Vagina (tissue), 2 donors: ENCODE measurements around the gene LEMD2. TPM values are rescaled to one million over a fixed set of nuclear protein-coding genes. Genes with fewer than 3 reads are reported as not detected.

Experiments
- DNase-seq, 2 donors: peaks; one replicate each; pipeline ENCODE4 v3.0.0-alpha.2; 2017; ENCODE audit errors: extremely low spot score in 2 of 2
- H3K27ac ChIP-seq: fragments of 200-600 bp; sonication (generic); one replicate; pipeline ENCODE4 v1.5.1; 2019
- H3K27me3 ChIP-seq: fragments of 200-600 bp; sonication (generic); one replicate; pipeline ENCODE4 v1.5.1; 2019
- H3K36me3 ChIP-seq, 2 donors: fragments of 200-600 bp; sonication (generic); one replicate each; pipeline ENCODE4 v1.5.1; 2017 to 2019
- H3K4me1 ChIP-seq: fragments of 200-600 bp; sonication (generic); one replicate; pipeline ENCODE4 v1.5.1; 2019
- H3K4me3 ChIP-seq, 2 donors: fragments of 200-600 bp; sonication (generic); 1 replicate in 1 of 2; 2 replicates in 1 of 2; pipeline ENCODE4 v1.5.1; 2016 to 2019
- H3K9me3 ChIP-seq: fragments of 200-600 bp; sonication (generic); one replicate; pipeline ENCODE4 v1.5.1; 2019
- POLR2A ChIP-seq, 2 donors: fragments of 450-650 bp; IDR thresholded peaks; one replicate each; pipeline ENCODE4 v1.6.1; 2017; ENCODE audit warnings: antibody characterized with exemption in 2 of 2, mild to moderate bottlenecking in 2 of 2, moderate library complexity in 2 of 2
- POLR2AphosphoS5 ChIP-seq, 2 donors: sonication (generic); formaldehyde crosslinking; IDR thresholded peaks; one replicate each; pipeline ENCODE4 v1.9.0; 2017; ENCODE audit warnings: antibody characterized with exemption in 2 of 2, mild to moderate bottlenecking in 2 of 2, low read depth in 1 of 2; ENCODE audit not compliant: insufficient read depth in 1 of 2
- intact Hi-C: fragments of 100-400 bp; cut with DNase I; formaldehyde crosslinking; loops from one replicate; pipeline ENCODE4 v1.15.1; 2023
- total RNA-seq: library from RNA; depleted of rRNA; stranded (reverse); fragments of >200 nt; gene quantifications from one replicate; pipeline ENCODE4 v1.2.3, GENCODE V29; 2016
- TF ChIP-seq, protein P1 (sequence below), 3 experiments: fragments of 450-650 bp in 2 of 3; fragments of 200-600 bp in 1 of 3; sonication (generic) in 1 of 3; IDR thresholded peaks; one replicate each; pipeline ENCODE4 v1.5.1; 2017 to 2019; ENCODE audit warnings: antibody characterized with exemption in 3 of 3, mild to moderate bottlenecking in 2 of 3, moderate library complexity in 2 of 3

The LEMD2 gene
- total RNA-seq, 1 donor from 2014 or later: 55.5 TPM

DNA sequence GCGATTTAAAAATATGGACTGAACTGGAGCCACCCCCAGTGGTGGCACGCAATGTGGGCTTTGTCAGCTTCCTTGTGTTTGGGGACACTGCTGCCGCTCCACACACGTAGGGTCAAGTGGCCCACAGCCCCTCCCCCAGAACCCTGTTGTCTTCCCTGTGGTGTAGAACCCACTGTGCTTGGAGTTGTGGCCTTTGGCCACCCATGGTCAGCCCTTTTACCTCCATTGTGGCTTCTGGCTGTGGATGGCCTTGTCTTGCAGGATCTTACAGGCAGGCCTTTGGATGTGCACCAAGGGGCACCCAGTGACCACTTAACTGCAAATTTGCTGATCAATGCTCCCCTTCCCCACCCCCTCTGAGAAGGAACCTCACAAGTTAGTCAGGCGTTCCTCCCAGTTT is 2.0 kb upstream of the LEMD2 start:
- no peaks in the 10 kb centered on the region for H3K27me3 ChIP-seq
- intact Hi-C loops: no loop called here
- no peak for DNase-seq
- H3K27ac ChIP-seq: no peak overlapping the region
- TF ChIP-seq POLR2A (IDR thresholded peaks at IDR 0.05) (no peak), POLR2AphosphoS5 (IDR thresholded peaks at IDR 0.05; ENCODE audit: insufficient read depth in 1 of 2, low read depth in 1 of 2) (no peak)
- TF ChIP-seq, protein P1, sequence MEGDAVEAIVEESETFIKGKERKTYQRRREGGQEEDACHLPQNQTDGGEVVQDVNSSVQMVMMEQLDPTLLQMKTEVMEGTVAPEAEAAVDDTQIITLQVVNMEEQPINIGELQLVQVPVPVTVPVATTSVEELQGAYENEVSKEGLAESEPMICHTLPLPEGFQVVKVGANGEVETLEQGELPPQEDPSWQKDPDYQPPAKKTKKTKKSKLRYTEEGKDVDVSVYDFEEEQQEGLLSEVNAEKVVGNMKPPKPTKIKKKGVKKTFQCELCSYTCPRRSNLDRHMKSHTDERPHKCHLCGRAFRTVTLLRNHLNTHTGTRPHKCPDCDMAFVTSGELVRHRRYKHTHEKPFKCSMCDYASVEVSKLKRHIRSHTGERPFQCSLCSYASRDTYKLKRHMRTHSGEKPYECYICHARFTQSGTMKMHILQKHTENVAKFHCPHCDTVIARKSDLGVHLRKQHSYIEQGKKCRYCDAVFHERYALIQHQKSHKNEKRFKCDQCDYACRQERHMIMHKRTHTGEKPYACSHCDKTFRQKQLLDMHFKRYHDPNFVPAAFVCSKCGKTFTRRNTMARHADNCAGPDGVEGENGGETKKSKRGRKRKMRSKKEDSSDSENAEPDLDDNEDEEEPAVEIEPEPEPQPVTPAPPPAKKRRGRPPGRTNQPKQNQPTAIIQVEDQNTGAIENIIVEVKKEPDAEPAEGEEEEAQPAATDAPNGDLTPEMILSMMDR (IDR thresholded peaks at IDR 0.05): no peak
- H3K9me3 ChIP-seq: no peaks in the 10 kb centered on the region
- no peak overlapping the region for H3K4me3 ChIP-seq
- H3K4me1 ChIP-seq: peaks cover 21% of the 10 kb centered on the region
- no peaks in the 10 kb centered on the region for H3K36me3 ChIP-seq

DNA sequence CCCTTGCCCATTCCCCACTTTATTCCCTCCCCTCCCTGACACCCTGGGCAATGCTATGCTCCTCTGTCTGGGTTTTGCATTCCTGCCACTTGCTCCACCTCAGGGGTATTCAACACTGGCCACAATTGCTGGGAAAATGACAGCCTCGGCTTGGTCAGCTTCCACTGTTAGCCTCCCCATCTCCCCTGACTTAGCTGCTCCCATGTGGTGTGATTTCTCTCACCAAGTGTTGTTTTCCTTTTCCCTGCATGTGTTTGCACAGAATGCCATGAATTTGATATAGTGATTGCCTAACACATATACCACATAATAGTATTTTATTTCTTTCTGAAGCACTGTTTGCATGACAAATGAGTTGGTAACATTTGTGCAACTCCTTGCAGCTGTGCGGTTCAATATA is 1.4 kb upstream of the LEMD2 start:
- Histone ChIP-seq H3K27me3 (no peaks in the 10 kb centered on the region), H3K9me3 (no peaks in the 10 kb centered on the region), H3K4me3 (no peak overlapping the region), H3K4me1 (peaks cover 27% of the 10 kb centered on the region), H3K36me3 (no peaks in the 10 kb centered on the region), H3K27ac (no peak overlapping the region)
- no peak for DNase-seq
- intact Hi-C loops: no loop called here
- TF ChIP-seq POLR2AphosphoS5 (IDR thresholded peaks at IDR 0.05; ENCODE audit: insufficient read depth in 1 of 2, low read depth in 1 of 2) (no peak), POLR2A (IDR thresholded peaks at IDR 0.05) (no peak)
- TF ChIP-seq, protein P1 (IDR thresholded peaks at IDR 0.05): no peak

DNA sequence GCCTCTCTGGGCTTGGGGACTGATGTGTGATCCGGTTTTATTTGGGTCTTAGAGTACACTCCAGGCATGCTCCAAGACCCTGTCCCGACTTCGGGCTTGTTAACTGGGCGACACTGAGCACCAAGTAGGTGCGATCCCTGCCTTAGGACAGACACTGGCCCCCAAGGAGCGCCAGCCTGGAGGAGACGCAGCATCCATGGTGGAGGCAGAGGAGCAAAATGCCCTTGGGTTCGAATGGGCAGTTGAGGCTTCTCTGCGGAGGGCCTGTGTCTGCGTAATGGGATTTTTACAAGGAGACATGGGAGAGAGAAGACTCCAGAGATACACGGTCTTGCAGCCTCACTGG is 593 bp upstream of the LEMD2 start:
- H3K27ac ChIP-seq: peak overlapping the region; percentile 97
- TF ChIP-seq POLR2AphosphoS5 (IDR thresholded peaks at IDR 0.05; ENCODE audit: insufficient read depth in 1 of 2, low read depth in 1 of 2): no peak
- TF ChIP-seq POLR2A (IDR thresholded peaks at IDR 0.05): no peak
- TF ChIP-seq, protein P1 (IDR thresholded peaks at IDR 0.05): no peak
- H3K4me1 ChIP-seq: peaks cover 35% of the 10 kb centered on the region
- DNase-seq: no peak
- H3K9me3 ChIP-seq: no peaks in the 10 kb centered on the region
- H3K27me3 ChIP-seq: no peaks in the 10 kb centered on the region
- H3K36me3 ChIP-seq: peaks cover 0 to 3% of the 10 kb centered on the region in 2 donors
- H3K4me3 ChIP-seq: peak overlapping the region; percentile 85 to 90
- intact Hi-C loops: no loop called here

DNA sequence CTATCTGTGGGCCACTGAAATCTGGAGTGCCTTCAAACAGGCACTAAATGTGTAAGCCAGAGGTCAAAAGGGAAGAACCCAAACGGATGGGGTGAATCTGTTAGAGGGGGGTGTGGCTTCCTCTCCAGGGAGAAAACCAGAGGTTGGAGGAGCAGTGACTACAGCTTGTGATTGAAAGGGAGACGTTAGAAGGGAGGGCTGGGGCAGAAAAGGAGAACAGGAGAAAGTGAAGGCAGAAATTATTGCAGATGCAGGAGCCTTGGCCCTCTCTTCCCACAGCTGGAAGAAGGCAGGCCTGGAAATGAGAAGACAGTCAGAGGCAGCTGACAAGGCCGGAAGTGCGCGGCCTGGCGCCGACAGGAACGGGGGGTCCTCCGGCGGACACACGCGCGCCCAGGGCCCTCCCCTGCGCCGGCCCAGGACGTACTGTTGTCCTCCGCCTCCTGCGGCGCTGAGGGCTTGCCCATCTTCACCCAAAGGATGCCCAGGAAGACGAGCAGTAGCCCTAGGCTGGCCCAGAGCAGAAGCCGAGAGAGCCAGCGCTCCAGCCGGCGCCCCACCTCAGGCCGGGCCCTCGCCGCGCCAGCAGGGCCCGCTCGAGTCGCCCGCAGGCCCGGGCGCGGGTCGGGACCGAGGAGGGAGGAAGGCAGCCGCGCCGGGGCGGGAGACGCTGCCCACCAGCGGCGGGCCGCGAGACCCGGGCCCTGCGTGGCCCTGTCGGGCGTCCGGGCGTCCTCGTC is 806 bp downstream of the LEMD2 start:
- peaks cover 38% of the 10 kb centered on the region for H3K4me1 ChIP-seq
- peak overlapping the region; percentile 97 for H3K27ac ChIP-seq

More for the DNA sequence above, 806 bp downstream of the LEMD2 start:
- Histone ChIP-seq H3K4me3 (peak overlapping the region; percentile 85 to 90), H3K9me3 (no peaks in the 10 kb centered on the region), H3K36me3 (peaks cover 0 to 17% of the 10 kb centered on the region in 2 donors), H3K27me3 (no peaks in the 10 kb centered on the region)
- DNase-seq: peak in 1 of 2 donors; percentile 92
- intact Hi-C loops: no loop called here
- TF ChIP-seq, protein P1 (IDR thresholded peaks at IDR 0.05): no peak
- TF ChIP-seq POLR2A (IDR thresholded peaks at IDR 0.05) (peak in 1 of 2 donors; percentile 67), POLR2AphosphoS5 (IDR thresholded peaks at IDR 0.05; ENCODE audit: insufficient read depth in 1 of 2, low read depth in 1 of 2) (peak; percentile 52 to 89)
